Karpas-422 (cell line): ENCODE data around the gene RBBP8. TPM values are rescaled to one million over a fixed set of nuclear protein-coding genes. Genes with fewer than 3 reads are reported as not detected.

Source experiments
- DNase-seq: peaks from one replicate; pipeline ENCODE4 v3.0.0-alpha.2; 2015
- H2AFZ ChIP-seq: fragments of 200-600 bp; sonication (generic); 2 replicates; pipeline ENCODE4 v1.6.1; 2014; ENCODE audit warnings: antibody characterized with exemption, low read length, mixed read lengths
- H3K27ac ChIP-seq: fragments of 200-600 bp; sonication (generic); 2 replicates; pipeline ENCODE4 v1.5.1; 2014; ENCODE audit warnings: mild to moderate bottlenecking, low read length, moderate library complexity
- H3K27me3 ChIP-seq: fragments of 200-600 bp; sonication (generic); 2 replicates; pipeline ENCODE4 v1.6.1; 2014; ENCODE audit warnings: low read length, mixed read lengths
- H3K36me3 ChIP-seq: fragments of 200-600 bp; sonication (generic); 2 replicates; pipeline ENCODE4 v1.6.1; 2014; ENCODE audit warnings: low read length, mixed read lengths; ENCODE audit not compliant: insufficient read depth
- H3K4me1 ChIP-seq: fragments of 200-600 bp; sonication (generic); 2 replicates; pipeline ENCODE4 v1.6.1; 2014; ENCODE audit warnings: mild to moderate bottlenecking, low read length, mixed read lengths
- H3K4me2 ChIP-seq: fragments of 200-600 bp; sonication (generic); 2 replicates; pipeline ENCODE4 v1.6.1; 2014; ENCODE audit warnings: low read length, low read depth, mild to moderate bottlenecking; ENCODE audit not compliant: poor library complexity, severe bottlenecking
- H3K4me3 ChIP-seq: fragments of 200-600 bp; sonication (generic); 2 replicates; pipeline ENCODE4 v1.5.1; 2014; ENCODE audit warnings: mild to moderate bottlenecking, antibody characterized with exemption, low read length, mixed read lengths
- H3K79me2 ChIP-seq: fragments of 200-600 bp; sonication (generic); 2 replicates; pipeline ENCODE4 v1.6.1; 2014; ENCODE audit warnings: mild to moderate bottlenecking, low read length, mixed read lengths
- H3K9ac ChIP-seq: fragments of 200-600 bp; sonication (generic); 2 replicates; pipeline ENCODE4 v1.6.0; 2014; ENCODE audit warnings: low read length
- H3K9me2 ChIP-seq: fragments of 200-600 bp; sonication (generic), shearing (Covaris generic); replicated peaks from 2 replicates; pipeline ENCODE4 v1.6.0; 2014; ENCODE audit warnings: mild to moderate bottlenecking, low read length, moderate library complexity; ENCODE audit not compliant: insufficient read depth
- H3K9me3 ChIP-seq: fragments of 300-700, 200-600 bp; sonication (generic); 2 replicates; pipeline ENCODE4 v1.6.1; 2014; ENCODE audit warnings: low read length, mixed read lengths
- H4K20me1 ChIP-seq: fragments of 200-600 bp; sonication (generic); 2 replicates; pipeline ENCODE4 v1.6.1; 2014; ENCODE audit warnings: mild to moderate bottlenecking, antibody characterized with exemption, low read length, low read depth; ENCODE audit not compliant: insufficient read depth
- total RNA-seq: library from RNA; depleted of rRNA; stranded (reverse); fragments of >200 nt; shearing (Covaris generic); gene quantifications from 2 replicates; pipeline ENCODE4 v1.2.3, GENCODE V29; 2014; ENCODE audit warnings: low replicate concordance

The RBBP8 gene
- total RNA-seq, 1 experiment from 2014 or later, result 148 TPM

GRCh38 chr18:22932885-22933205, 283 bp upstream of the RBBP8 start:
- Histone ChIP-seq H3K4me3 (peak overlapping the region; percentile 99), H3K9ac (peak overlapping the region; percentile 84), H3K27me3 (no peaks in the 10 kb centered on the region)

GRCh38 chr18:22933966-22934423, 867 bp downstream of the RBBP8 start:
- no peak for DNase-seq
- peaks cover 34% of the 10 kb centered on the region for H3K4me1 ChIP-seq
- peaks cover 56% of the 10 kb centered on the region for H3K79me2 ChIP-seq
- peak overlapping the region; percentile 99 for H3K4me3 ChIP-seq
- H2AFZ ChIP-seq, result peak overlapping the region; percentile 93
- H3K9me3 ChIP-seq, result no peaks in the 10 kb centered on the region
- no peaks in the 10 kb centered on the region for H4K20me1 ChIP-seq
- H3K9ac ChIP-seq, result peak overlapping the region; percentile 84
- peak overlapping the region; percentile 80 for H3K27ac ChIP-seq
- no peaks in the 10 kb centered on the region for H3K9me2 ChIP-seq
- no peaks in the 10 kb centered on the region for H3K27me3 ChIP-seq
- H3K4me2 ChIP-seq, result peak overlapping the region; percentile 91
- peaks cover 29% of the 10 kb centered on the region for H3K36me3 ChIP-seq

More at GRCh38 chr18:22932885-22933205, 283 bp upstream of the RBBP8 start:
- H3K27ac ChIP-seq, result no peak overlapping the region
- peaks cover 45% of the 10 kb centered on the region for H3K79me2 ChIP-seq
- H3K9me3 ChIP-seq, result no peaks in the 10 kb centered on the region
- peaks cover 18% of the 10 kb centered on the region; the same call in 1 of the 2 replicates for H3K36me3 ChIP-seq
- no peaks in the 10 kb centered on the region for H4K20me1 ChIP-seq
- peak overlapping the region; percentile 91 for H3K4me2 ChIP-seq
- H2AFZ ChIP-seq, result peak overlapping the region; percentile 93
- DNase-seq, result no peak
- peaks cover 34% of the 10 kb centered on the region for H3K4me1 ChIP-seq
- H3K9me2 ChIP-seq, result no peaks in the 10 kb centered on the region

GRCh38 chr18:22934789-22935188, 1.7 kb downstream of the RBBP8 start:
- H3K4me1 ChIP-seq, result peaks cover 34% of the 10 kb centered on the region
- no peak for DNase-seq
- peak overlapping the region; percentile 80; the same call in 1 of the 2 replicates for H3K27ac ChIP-seq
- peak overlapping the region; percentile 91 for H3K4me2 ChIP-seq
- H2AFZ ChIP-seq, result no peak overlapping the region
- H3K9me2 ChIP-seq, result no peaks in the 10 kb centered on the region
- H3K79me2 ChIP-seq, result peaks cover 64% of the 10 kb centered on the region
- H3K9ac ChIP-seq, result peak overlapping the region; percentile 84
- H3K9me3 ChIP-seq, result no peaks in the 10 kb centered on the region
- peak overlapping the region; percentile 99 for H3K4me3 ChIP-seq
- H3K27me3 ChIP-seq, result no peaks in the 10 kb centered on the region
- H4K20me1 ChIP-seq, result no peaks in the 10 kb centered on the region
- peaks cover 35% of the 10 kb centered on the region for H3K36me3 ChIP-seq

GRCh38 chr18:22935431-22935830, 2.3 kb downstream of the RBBP8 start:
- H3K9me2 ChIP-seq, result no peaks in the 10 kb centered on the region
- H3K79me2 ChIP-seq, result peaks cover 68% of the 10 kb centered on the region
- H3K4me2 ChIP-seq, result peak overlapping the region; percentile 91
- peak overlapping the region; percentile 52; the same call in 1 of the 2 replicates for H3K27ac ChIP-seq
- H3K27me3 ChIP-seq, result no peaks in the 10 kb centered on the region
- no peaks in the 10 kb centered on the region for H3K9me3 ChIP-seq
- peaks cover 37% of the 10 kb centered on the region for H3K36me3 ChIP-seq
- H3K4me1 ChIP-seq, result peaks cover 34% of the 10 kb centered on the region
- H3K9ac ChIP-seq, result peak overlapping the region; percentile 42
- H4K20me1 ChIP-seq, result no peaks in the 10 kb centered on the region
- no peak overlapping the region for H2AFZ ChIP-seq
- no peak for DNase-seq
- H3K4me3 ChIP-seq, result peak overlapping the region; percentile 58

GRCh38 chr18:22936515-22936914, 3.4 kb downstream of the RBBP8 start:
- H3K79me2 ChIP-seq, result peaks cover 78% of the 10 kb centered on the region
- H3K27me3 ChIP-seq, result no peaks in the 10 kb centered on the region
- no peaks in the 10 kb centered on the region for H4K20me1 ChIP-seq
- H3K4me2 ChIP-seq, result no peak overlapping the region
- no peak overlapping the region for H3K4me3 ChIP-seq
- peaks cover 34% of the 10 kb centered on the region for H3K4me1 ChIP-seq
- peaks cover 37% of the 10 kb centered on the region for H3K36me3 ChIP-seq
- no peak overlapping the region for H3K9ac ChIP-seq
- no peaks in the 10 kb centered on the region for H3K9me3 ChIP-seq
- H3K9me2 ChIP-seq, result no peaks in the 10 kb centered on the region
- no peak for DNase-seq
- H2AFZ ChIP-seq, result no peak overlapping the region
- no peak overlapping the region for H3K27ac ChIP-seq

- Histone ChIP-seq H3K4me1 (peaks cover 23% of the 10 kb centered on the region), H3K9me3 (no peaks in the 10 kb centered on the region), H4K20me1 (no peaks in the 10 kb centered on the region), H3K4me2 (no peak overlapping the region), H3K36me3 (peaks cover 44% of the 10 kb centered on the region), H3K9me2 (no peaks in the 10 kb centered on the region), H3K27ac (no peak overlapping the region), H3K27me3 (no peaks in the 10 kb centered on the region), H3K79me2 (peaks cover 94% of the 10 kb centered on the region), H3K4me3 (no peak overlapping the region), H2AFZ (no peak overlapping the region), H3K9ac (no peak overlapping the region)
- no peak for DNase-seq
Measured at GRCh38 chr18:22939649-22940048, 6.5 kb downstream of the RBBP8 start.

- Histone ChIP-seq H3K4me3 (no peak overlapping the region), H3K79me2 (peaks cover 87% of the 10 kb centered on the region), H3K27me3 (no peaks in the 10 kb centered on the region), H3K9me2 (no peaks in the 10 kb centered on the region), H3K36me3 (peaks cover 48% of the 10 kb centered on the region), H2AFZ (no peak overlapping the region), H3K4me1 (peaks cover 6% of the 10 kb centered on the region; the same call in 1 of the 2 replicates), H4K20me1 (no peaks in the 10 kb centered on the region), H3K9me3 (no peaks in the 10 kb centered on the region), H3K4me2 (no peak overlapping the region), H3K9ac (no peak overlapping the region), H3K27ac (no peak overlapping the region)
- DNase-seq, result no peak
Measured at GRCh38 chr18:22943847-22944246, 10.7 kb downstream of the RBBP8 start.

GRCh38 chr18:22946217-22946616, 13.1 kb downstream of the RBBP8 start:
- Histone ChIP-seq H4K20me1 (no peaks in the 10 kb centered on the region), H3K4me3 (no peak overlapping the region), H3K27me3 (no peaks in the 10 kb centered on the region), H3K9me3 (no peaks in the 10 kb centered on the region), H2AFZ (no peak overlapping the region), H3K36me3 (peaks cover 62% of the 10 kb centered on the region), H3K4me1 (peaks cover 6% of the 10 kb centered on the region; the same call in 1 of the 2 replicates), H3K79me2 (peaks cover 88% of the 10 kb centered on the region), H3K4me2 (no peak overlapping the region), H3K27ac (no peak overlapping the region), H3K9ac (no peak overlapping the region), H3K9me2 (no peaks in the 10 kb centered on the region)
- DNase-seq, result no peak
